ENCODE results near the gene MDFI.

DNA sequence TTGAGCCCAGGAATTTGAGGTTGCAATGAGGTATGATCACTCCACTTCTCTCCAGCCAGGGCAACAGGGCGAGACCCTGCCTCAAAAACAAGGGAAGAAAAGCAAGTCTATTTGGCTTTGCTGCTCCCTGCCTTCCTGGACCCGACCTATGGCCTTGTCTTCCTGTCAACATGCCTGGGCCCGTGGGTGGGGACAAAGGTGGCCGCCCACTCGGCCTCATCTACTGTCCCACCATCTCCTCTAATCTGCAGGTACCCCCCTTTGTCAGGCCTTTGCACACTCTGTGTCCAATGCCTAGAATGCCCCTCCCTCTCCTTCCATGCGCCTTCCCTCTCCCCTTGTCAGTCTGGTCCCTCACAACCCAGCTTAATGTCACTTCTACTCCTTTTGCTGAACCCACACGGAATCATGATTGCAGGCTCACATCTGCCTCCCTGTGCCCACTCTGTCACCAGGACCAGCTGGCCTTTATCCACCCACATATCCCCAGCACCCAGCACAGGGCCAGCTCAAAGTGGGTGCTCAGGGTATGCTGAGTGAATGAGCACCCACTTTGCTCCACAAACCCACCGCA lies 40.3 kb downstream of the MDFI start:
- TF ChIP-seq POLR2AphosphoS5 (IDR thresholded peaks at IDR 0.05; ENCODE audit: low read depth, low read length) (no peak), TAF1 (IDR thresholded peaks at IDR 0.05; ENCODE audit: borderline replicate concordance, insufficient read depth, low read length) (no peak), SIN3A (IDR thresholded peaks at IDR 0.05; ENCODE audit: borderline replicate concordance, insufficient read depth, low read length) (no peak)
